ENCODE measurements around the gene RAPGEF3.

The RAPGEF3 gene

DNA sequence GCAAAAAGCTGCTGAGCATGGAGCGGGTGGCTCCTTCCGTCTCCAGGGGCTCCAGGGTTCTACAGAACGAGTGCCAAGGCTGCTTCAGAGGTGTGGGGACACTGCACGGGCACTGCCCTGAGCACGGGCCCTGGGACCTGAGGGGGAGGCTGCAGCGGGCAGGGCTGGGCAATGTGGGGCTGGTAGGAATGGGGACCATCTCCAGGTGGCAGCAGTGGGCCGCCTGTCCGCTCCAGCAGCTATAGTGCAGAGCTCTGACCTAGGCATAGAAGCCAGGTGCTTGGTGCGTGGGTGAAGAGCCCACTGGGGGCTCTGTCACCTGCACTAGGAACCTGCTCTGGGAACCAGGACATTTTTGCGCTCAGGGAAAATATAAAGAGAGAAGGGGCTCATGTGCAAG lies 38.8 kb upstream of the RAPGEF3 start:
- DNase-seq (ENCODE audit: low spot score in 2 of 2): peak in 1 of 2 experiments; percentile 30

DNA sequence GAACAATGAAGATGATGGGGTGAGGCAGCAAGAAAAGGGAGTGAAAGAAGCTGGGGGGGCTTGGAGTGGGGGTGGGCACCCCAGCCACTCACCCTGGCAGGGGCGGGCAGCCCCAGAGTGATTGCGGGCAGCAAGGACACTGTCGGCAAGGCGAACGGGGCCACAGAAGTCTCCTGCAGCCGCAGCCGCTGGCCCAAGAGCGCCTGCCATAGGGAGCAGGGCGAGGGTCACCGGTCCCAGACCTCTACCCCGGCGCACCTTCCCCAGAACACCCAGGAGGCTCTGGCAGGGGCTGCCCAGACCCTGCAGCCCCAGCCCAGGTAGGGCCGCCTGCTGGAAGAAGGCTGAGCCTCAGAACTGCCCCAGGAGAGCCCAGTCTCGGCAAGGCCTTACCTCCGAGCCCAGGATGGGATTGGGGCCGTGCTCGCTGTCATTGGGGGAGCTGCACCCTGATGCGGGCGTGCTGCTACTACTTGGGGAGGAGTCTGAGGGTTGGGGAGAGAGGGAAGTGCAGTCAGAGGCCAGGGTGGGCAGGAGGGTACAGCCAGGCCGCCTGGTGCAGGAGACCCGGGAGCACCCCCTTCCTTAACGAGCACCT lies 37.2 kb upstream of the RAPGEF3 start:
- in situ Hi-C loops (cut with MboI; ENCODE audit: low sequenced_read_pairs): no loop called here

More for the DNA sequence above, 38.8 kb upstream of the RAPGEF3 start:
- no peaks in the 10 kb centered on the region for H3K27me3 ChIP-seq (ENCODE audit: low read depth)
- H3K36me3 ChIP-seq (replicated peaks): peaks cover 14% of the 10 kb centered on the region
- no peaks in the 10 kb centered on the region for H3K4me1 ChIP-seq
- in situ Hi-C loops (cut with MboI; ENCODE audit: low sequenced_read_pairs): no loop called here
- H3K9me3 ChIP-seq: no peaks in the 10 kb centered on the region
- no peak overlapping the region for H3K4me3 ChIP-seq

DNA sequence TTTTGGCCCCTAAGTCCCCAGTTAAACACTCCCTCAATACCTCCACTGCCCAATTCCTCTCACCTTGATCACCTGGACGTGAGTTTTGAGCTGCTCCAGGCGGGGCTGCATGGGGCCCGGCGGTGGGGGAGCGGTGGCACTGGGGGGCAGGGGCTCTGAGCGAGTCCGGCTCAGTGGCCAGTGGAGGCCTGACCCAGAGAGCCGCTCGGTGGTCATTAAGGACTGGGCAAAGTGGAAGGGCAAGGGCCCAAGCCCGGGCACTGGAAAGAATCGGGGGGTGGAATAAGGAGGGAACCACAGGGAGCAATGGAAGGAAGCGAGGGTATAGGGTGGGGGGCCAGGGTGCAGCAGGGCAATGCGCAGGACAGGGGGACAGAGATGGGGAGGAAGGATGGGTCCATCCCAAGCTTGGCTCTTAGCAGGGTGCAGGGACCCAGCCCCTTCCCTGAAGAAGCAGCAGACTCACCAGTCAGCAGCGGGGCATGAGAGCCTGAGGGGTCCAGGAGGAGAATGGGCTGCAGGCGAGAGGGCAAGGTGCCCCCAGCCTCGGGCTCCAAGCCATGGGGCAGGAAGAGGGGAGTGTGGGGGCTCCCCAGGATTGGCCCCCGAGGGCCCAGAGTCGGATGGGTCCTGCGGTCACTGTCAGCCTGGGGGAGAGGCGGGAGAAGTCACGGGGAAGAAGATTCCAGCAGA lies 36.6 kb upstream of the RAPGEF3 start:
- in situ Hi-C loops (cut with MboI; ENCODE audit: low sequenced_read_pairs): no loop called here
- no peaks in the 10 kb centered on the region for H3K27me3 ChIP-seq (ENCODE audit: low read depth)
- DNase-seq (ENCODE audit: low spot score in 2 of 2): no peak
- no peak overlapping the region for H3K4me3 ChIP-seq
- no peaks in the 10 kb centered on the region for H3K9me3 ChIP-seq
- H3K36me3 ChIP-seq (replicated peaks): peaks cover 14% of the 10 kb centered on the region
- no peaks in the 10 kb centered on the region for H3K4me1 ChIP-seq

More for the DNA sequence above, 37.2 kb upstream of the RAPGEF3 start:
- H3K4me1 ChIP-seq: no peaks in the 10 kb centered on the region
- H3K4me3 ChIP-seq: no peak overlapping the region
- peaks cover 14% of the 10 kb centered on the region for H3K36me3 ChIP-seq (replicated peaks)
- H3K9me3 ChIP-seq: no peaks in the 10 kb centered on the region
- H3K27me3 ChIP-seq (ENCODE audit: low read depth): no peaks in the 10 kb centered on the region
- DNase-seq (ENCODE audit: low spot score in 2 of 2): no peak

DNA sequence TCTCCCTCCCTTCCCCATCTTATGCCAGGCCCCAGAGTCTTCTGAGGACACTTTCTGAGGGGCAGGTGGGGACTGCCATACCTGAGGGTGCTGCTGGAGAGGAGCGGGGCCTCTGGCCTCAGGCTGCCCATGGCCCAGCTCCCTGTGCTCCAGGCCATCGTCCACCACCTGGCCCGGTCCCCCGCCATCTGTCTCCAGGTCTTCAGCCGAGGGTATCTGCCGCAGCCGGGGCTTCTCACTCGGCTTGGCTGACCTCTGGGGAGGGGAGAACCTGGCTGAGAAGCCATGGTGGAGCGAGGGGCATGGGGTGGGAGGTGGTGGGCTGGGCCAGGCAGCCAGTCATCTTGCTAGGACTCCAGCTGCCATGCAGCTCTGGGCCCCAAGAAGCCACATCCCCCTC lies 36.0 kb upstream of the RAPGEF3 start:
- Histone ChIP-seq H3K36me3 (replicated peaks) (peaks cover 18% of the 10 kb centered on the region), H3K27me3 (ENCODE audit: low read depth) (no peaks in the 10 kb centered on the region)
- in situ Hi-C loops (cut with MboI; ENCODE audit: low sequenced_read_pairs): no loop called here

DNA sequence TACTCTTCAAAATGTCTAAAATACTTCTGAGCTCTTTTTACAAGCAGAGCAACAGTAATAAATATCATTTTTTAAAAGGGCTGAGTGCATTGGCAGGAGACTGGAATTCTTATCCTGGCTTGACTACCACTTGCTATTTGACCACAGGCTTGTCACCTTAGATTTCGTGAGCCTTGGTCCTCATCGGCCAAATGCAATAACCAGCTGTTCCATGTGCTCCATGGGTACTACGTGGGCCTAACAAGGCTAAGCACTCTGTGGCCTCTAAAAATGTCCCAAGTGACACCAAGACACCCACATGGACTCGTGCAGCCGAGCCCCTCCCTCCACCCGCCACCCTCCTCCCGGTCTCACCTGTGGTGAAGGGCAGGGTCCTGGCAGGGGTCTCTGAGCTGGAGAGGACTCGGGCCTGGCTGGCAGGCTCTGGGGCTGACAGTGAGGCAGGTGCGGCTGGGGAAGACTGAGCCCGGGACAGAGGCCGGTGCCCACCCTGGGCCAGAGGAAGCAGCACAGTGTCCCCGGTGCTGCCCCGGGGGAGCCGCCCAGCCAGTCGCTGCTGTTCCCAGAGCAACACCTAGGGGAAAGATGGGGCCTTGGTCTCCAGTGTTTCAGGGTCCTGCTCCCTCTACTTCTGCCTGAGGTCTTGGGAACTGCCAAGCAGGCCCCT lies 34.5 kb upstream of the RAPGEF3 start:
- in situ Hi-C loops (cut with MboI; ENCODE audit: low sequenced_read_pairs): no loop called here
- Histone ChIP-seq H3K9me3 (no peaks in the 10 kb centered on the region), H3K27me3 (ENCODE audit: low read depth) (no peaks in the 10 kb centered on the region), H3K4me1 (no peaks in the 10 kb centered on the region), H3K36me3 (replicated peaks) (peaks cover 32% of the 10 kb centered on the region), H3K4me3 (no peak overlapping the region)
- DNase-seq (ENCODE audit: low spot score in 2 of 2): no peak

More for the DNA sequence above, 36.0 kb upstream of the RAPGEF3 start:
- no peak for DNase-seq (ENCODE audit: low spot score in 2 of 2)
- H3K9me3 ChIP-seq: no peaks in the 10 kb centered on the region
- H3K4me1 ChIP-seq: no peaks in the 10 kb centered on the region
- no peak overlapping the region for H3K4me3 ChIP-seq

DNA sequence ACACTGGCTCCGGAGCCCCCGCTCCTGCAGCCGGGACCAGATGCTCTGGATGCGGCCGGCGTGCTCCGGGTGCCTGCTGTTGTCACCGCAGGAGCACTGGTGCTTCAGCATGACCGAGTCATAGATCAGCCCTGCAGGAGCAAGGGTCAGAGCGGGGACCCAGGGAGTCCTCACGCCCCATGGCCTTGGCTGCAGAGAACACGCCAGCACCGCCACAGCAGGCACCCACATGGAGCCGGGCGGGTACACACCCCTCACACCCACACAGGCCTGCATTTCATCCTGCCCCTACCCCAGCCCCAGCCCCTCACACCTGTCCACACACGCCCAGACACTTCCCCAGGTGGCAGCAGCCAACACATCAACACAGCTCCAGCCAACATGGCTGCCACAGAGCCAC lies 33.2 kb upstream of the RAPGEF3 start:
- H3K4me1 ChIP-seq: no peaks in the 10 kb centered on the region
- no peaks in the 10 kb centered on the region for H3K9me3 ChIP-seq
- in situ Hi-C loops (cut with MboI; ENCODE audit: low sequenced_read_pairs): no loop called here
- DNase-seq (ENCODE audit: low spot score in 2 of 2): no peak
- no peak overlapping the region for H3K4me3 ChIP-seq
- no peaks in the 10 kb centered on the region for H3K27me3 ChIP-seq (ENCODE audit: low read depth)
- H3K36me3 ChIP-seq (replicated peaks): peaks cover 40% of the 10 kb centered on the region

DNA sequence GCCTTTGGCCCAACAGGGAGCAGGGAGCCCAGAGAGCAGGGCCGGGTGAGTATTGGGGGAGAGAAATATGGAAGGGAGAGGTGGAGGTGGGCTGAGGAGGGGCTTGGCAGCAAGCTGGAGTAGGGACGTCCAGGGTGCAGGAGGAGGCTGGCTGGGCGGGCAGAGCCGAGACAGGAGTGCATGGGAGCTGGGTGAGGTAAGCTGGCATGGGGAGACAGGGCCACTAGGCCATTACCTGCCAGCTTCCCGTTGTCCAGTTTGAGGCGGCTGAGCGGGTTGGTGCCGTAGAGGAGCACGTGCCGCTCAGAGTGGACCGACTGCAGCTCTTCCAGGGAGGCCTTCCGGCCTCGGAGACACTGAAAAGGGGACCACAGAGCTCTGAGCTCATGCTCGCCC lies 32.7 kb upstream of the RAPGEF3 start:
- Histone ChIP-seq H3K27me3 (ENCODE audit: low read depth) (no peaks in the 10 kb centered on the region), H3K4me3 (no peak overlapping the region), H3K4me1 (no peaks in the 10 kb centered on the region), H3K36me3 (replicated peaks) (peaks cover 39% of the 10 kb centered on the region), H3K9me3 (no peaks in the 10 kb centered on the region)
- DNase-seq (ENCODE audit: low spot score in 2 of 2): no peak
- in situ Hi-C loops (cut with MboI; ENCODE audit: low sequenced_read_pairs): no loop called here

DNA sequence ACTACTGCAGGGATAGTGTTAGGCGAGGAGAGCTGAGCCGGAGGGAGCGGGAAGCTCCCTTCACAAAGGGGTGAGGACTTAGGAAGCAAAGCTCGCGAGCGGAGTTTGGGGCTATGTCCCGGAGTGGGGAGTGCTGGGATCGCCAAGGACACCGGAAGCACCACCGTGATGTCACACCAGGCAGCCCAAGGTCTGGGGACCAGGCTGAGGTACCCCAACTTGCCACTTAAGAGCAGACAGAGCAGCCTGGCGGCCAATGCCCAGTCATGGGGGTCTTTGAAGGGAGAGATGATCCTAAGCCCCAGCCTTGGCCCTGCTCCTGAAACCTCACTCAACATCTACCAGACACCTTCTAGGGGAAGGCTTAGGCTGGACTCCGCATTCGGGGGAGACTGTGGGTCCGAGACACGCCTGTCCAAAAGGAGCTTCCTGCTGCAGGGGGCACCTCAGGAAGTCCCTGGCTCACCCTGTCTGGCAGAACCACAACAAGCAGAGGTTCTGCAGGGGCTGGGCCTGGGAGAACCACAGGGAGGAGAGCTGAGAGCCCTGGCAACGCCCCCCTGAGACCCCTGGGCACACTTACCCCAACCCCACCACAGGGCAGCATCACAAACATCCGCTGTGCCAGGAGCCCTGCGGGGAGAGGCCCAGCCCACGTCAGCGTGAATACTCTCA lies 32.1 kb upstream of the RAPGEF3 start:
- H3K9me3 ChIP-seq: no peaks in the 10 kb centered on the region
- H3K4me3 ChIP-seq: no peak overlapping the region
- DNase-seq (ENCODE audit: low spot score in 2 of 2): no peak
- no peaks in the 10 kb centered on the region for H3K27me3 ChIP-seq (ENCODE audit: low read depth)
- in situ Hi-C loops (cut with MboI; ENCODE audit: low sequenced_read_pairs): no loop called here
- no peaks in the 10 kb centered on the region for H3K4me1 ChIP-seq
- H3K36me3 ChIP-seq (replicated peaks): peaks cover 44% of the 10 kb centered on the region

DNA sequence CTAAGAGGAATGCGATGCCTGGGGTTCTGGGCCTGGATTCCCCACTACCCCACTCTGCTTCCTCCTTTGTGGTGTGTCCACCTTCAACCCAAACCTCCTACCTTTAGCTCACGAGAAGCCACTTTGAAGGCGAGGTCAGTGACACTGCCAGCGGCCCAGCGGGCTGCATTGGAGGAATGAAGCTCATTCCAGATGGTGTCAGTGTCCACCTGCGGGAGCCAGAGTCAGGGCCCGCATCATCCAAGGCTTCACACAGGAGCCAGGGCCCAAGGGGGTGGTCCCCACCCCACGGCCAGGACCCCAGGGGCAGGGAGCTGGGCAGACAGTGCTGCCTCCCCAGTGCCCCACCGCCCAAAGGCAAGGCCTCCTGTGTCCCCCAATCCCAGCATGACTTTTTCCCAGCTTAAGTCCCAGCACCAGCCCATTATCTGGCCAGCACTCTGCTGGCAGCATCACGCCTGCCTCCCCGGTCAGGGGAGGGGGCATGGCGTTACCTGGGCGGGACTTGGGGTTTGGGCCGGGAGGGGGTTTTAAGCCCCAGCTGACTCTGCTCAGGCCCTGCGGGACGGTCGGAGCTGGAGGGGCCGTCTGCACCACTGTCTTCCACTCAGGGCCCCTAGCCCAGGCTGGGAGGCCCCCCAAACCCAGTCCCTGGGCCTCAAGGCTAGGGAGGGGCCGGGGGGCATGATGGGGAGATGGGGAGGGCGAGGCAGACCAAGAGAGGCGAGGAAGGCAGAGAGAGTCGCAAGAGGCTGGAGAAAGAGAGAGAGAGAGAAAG lies 31.2 kb upstream of the RAPGEF3 start:
- DNase-seq (ENCODE audit: low spot score in 2 of 2): no peak
- Histone ChIP-seq H3K9me3 (no peaks in the 10 kb centered on the region), H3K4me1 (no peaks in the 10 kb centered on the region), H3K36me3 (replicated peaks) (peaks cover 53% of the 10 kb centered on the region), H3K27me3 (ENCODE audit: low read depth) (no peaks in the 10 kb centered on the region), H3K4me3 (no peak overlapping the region)
- in situ Hi-C loops (cut with MboI; ENCODE audit: low sequenced_read_pairs): no loop called here

DNA sequence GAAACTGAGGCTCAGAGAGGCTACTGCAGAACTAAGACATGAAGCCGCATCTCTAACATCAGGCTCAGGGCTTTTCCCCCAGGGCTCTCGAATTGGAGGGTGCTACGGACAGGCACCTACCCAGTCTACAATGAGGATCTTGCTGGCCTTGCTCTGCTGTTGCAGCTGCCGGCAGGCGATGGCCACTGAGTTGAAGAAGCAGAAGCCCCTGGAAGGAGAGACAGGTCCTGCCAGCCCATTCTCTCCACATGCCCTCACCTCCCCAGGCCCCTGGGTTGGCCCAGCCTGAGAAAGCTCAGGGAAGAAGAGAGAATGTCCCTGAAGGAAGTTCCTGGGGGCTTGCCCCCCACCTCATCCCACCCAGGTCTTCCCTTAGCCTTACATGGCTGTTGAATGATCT lies 30.5 kb upstream of the RAPGEF3 start:
- no peak for DNase-seq (ENCODE audit: low spot score in 2 of 2)
- Histone ChIP-seq H3K4me3 (no peak overlapping the region), H3K9me3 (no peaks in the 10 kb centered on the region), H3K27me3 (ENCODE audit: low read depth) (no peaks in the 10 kb centered on the region), H3K4me1 (no peaks in the 10 kb centered on the region), H3K36me3 (replicated peaks) (peaks cover 55% of the 10 kb centered on the region)
- in situ Hi-C loops (cut with MboI; ENCODE audit: low sequenced_read_pairs): no loop called here

DNA sequence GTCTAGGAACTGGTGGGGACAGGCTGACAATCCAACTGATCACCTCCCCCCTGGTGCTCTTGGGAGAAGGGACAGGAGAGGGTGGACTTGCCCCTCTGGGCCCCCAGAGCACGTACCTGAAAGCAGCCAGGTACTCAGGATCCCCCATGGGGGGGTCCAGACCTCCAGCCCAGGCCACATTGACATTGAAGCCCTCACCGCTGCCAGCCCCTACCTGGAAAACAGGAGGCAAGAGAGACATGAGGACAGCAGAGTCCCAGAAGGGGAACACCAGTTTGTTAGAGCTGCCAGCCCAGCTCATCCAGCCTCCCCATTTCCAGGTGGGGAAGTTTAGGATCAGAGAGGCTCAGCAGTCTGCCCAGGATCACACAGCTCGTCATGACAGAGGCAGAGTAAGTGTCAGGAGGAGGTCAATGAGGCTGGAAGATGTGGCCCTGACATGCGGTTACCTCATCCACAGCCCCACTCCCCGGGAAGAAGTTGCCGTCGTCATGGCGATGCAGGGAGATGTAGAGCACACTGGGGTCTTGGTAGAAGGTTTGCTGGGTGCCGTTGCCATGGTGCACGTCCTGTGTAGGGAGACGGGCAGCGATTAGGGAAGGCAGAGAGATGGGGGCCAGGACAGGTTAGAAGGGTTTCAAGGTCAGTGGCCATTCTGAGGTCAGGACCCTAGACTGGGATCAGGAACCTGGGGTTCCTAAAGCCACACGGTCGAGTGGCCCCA lies 29.1 kb upstream of the RAPGEF3 start:
- H3K36me3 ChIP-seq (replicated peaks): peaks cover 57% of the 10 kb centered on the region
- no peak for DNase-seq (ENCODE audit: low spot score in 2 of 2)
- H3K27me3 ChIP-seq (ENCODE audit: low read depth): no peaks in the 10 kb centered on the region
- no peaks in the 10 kb centered on the region for H3K9me3 ChIP-seq
- in situ Hi-C loops (cut with MboI; ENCODE audit: low sequenced_read_pairs): no loop called here
- no peak overlapping the region for H3K4me3 ChIP-seq
- no peaks in the 10 kb centered on the region for H3K4me1 ChIP-seq

DNA sequence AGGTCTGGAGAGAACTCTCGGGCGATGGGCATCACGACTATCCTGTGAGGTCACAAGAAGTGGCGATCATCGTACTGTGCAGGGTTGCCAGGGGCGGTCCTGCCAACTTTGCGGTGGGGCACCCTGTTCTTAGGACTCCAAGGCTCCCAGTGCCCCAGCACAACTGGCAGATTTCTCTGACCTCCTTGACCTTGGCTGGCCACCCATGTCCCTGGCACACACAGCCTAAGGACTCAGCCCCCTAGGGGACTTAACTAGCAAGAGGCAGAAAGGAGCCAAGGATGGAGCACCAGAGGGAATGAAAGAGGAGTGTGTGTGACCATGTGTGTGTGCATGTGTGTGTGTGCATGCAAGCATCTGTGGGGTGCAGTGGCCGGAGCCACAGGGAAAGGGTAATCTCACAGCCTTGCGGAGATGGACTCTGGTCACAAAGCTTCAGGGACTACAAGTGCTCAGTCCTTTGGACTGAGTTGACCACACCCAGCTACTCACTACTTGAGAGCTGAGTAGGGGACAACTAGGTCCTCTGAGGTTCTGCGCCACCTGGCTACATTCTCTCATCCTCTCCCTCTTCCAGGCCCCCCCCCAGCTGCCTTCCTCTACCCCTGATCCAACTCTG lies 28.1 kb upstream of the RAPGEF3 start:
- DNase-seq (ENCODE audit: low spot score in 2 of 2): no peak
- no peaks in the 10 kb centered on the region for H3K27me3 ChIP-seq (ENCODE audit: low read depth)

More for the DNA sequence above, 28.1 kb upstream of the RAPGEF3 start:
- in situ Hi-C loops (cut with MboI; ENCODE audit: low sequenced_read_pairs): no loop called here
- Histone ChIP-seq H3K4me1 (no peaks in the 10 kb centered on the region), H3K4me3 (no peak overlapping the region), H3K36me3 (replicated peaks) (peaks cover 62% of the 10 kb centered on the region), H3K9me3 (no peaks in the 10 kb centered on the region)

Data from HAP-1 (cell line).